Endothelial cell of umbilical vein (primary cell): ENCODE measurements around the gene GADD45G. TPM values are rescaled to one million over a fixed set of nuclear protein-coding genes. Genes with fewer than 3 reads are reported as not detected.

Experiments used
- BruUV-seq: library from RNA; stranded (reverse); fragments of 400-500 nt; replicated peaks from 2 replicates; lab custom pipeline; 2021; lab: Mats Ljungman, UMichigan
- CTCF ChIA-PET: fragments of 300-600, 350-600 bp; sonication (Branson Sonifier 250); formaldehyde crosslinking; loops from one replicate; lab custom pipeline; 2021; ENCODE audit warnings: antibody characterized with exemption, inconsistent platforms; lab: Charles Lee
- POLR2A ChIA-PET: fragments of 300-600, 350-600 bp; sonication (Branson Sonifier 250); formaldehyde crosslinking; loops from one replicate; lab custom pipeline; 2021; ENCODE audit warnings: antibody characterized with exemption, inconsistent platforms; lab: Charles Lee
- DNase-seq: peaks from one replicate; pipeline ENCODE4 v3.0.0-alpha.2; 2011; ENCODE audit warnings: low read depth, low spot score
- FAIRE-seq: peaks from 2 replicates; lab custom pipeline; 2011; peaks lifted over from hg19 to GRCh38; lab: Jason Lieb, UNC
- H2AFZ ChIP-seq: 2 replicates; pipeline ENCODE4 v1.6.0; 2012; ENCODE audit warnings: low read depth, low read length, control low read depth, inconsistent platforms
- H3K27ac ChIP-seq: 2 replicates; pipeline ENCODE4 v1.5.1; 2011; ENCODE audit warnings: low read depth, mild to moderate bottlenecking, control low read depth, low read length, moderate library complexity; ENCODE audit not compliant: insufficient read depth
- H3K27me3 ChIP-seq, 2 experiments: 2 replicates each; pipeline versions ENCODE4 v1.6.0 to v1.6.1; 2011; ENCODE audit warnings: low read length in 2 of 2, mixed read lengths in 1 of 2; ENCODE audit not compliant: control insufficient read depth in 2 of 2, insufficient read depth in 2 of 2
- H3K36me3 ChIP-seq, 2 experiments: 2 replicates in 1 of 2; 3 replicates in 1 of 2; pipeline ENCODE4 v1.5.1; 2011; ENCODE audit warnings: low read length in 2 of 2, mild to moderate bottlenecking in 1 of 2, moderate library complexity in 1 of 2; ENCODE audit not compliant: control insufficient read depth in 2 of 2, insufficient read depth in 2 of 2; ENCODE audit errors: extremely low read depth in 1 of 2
- H3K4me1 ChIP-seq: 3 replicates; pipeline ENCODE4 v1.5.1; 2011; ENCODE audit warnings: mild to moderate bottlenecking, low read length; ENCODE audit not compliant: control insufficient read depth, insufficient read depth; ENCODE audit errors: extremely low read depth
- H3K4me2 ChIP-seq: 2 replicates; pipeline ENCODE4 v1.6.1; 2011; ENCODE audit warnings: low read length, control low read depth, mixed read lengths; ENCODE audit not compliant: insufficient read depth
- H3K4me3 ChIP-seq, 3 experiments: fragments of 200-600 bp in 1 of 3; sonication (generic), shearing (Covaris generic) in 1 of 3; replicated peaks in 1 of 3; 2 replicates each; pipeline ENCODE4 v1.5.1; 2011 to 2016; ENCODE audit warnings: control low read depth in 3 of 3, low read length in 3 of 3, mild to moderate bottlenecking in 2 of 3, inconsistent platforms in 1 of 3, low read depth in 1 of 3, moderate library complexity in 1 of 3; ENCODE audit not compliant: insufficient read depth in 1 of 3
- H3K79me2 ChIP-seq: 2 replicates; pipeline ENCODE4 v1.6.0; 2012; ENCODE audit warnings: low read length, inconsistent platforms; ENCODE audit not compliant: control insufficient read depth, insufficient read depth
- H3K9ac ChIP-seq: replicated peaks from 2 replicates; pipeline ENCODE3; 2011; ENCODE audit warnings: low read length, control low read depth; ENCODE audit not compliant: insufficient read depth; ENCODE audit errors: extremely low read depth
- H3K9me1 ChIP-seq: replicated peaks from 3 replicates; pipeline ENCODE4 v1.6.0; 2011; ENCODE audit warnings: mild to moderate bottlenecking, low read length; ENCODE audit not compliant: control insufficient read depth, insufficient read depth; ENCODE audit errors: extremely low read depth
- H3K9me3 ChIP-seq: replicated peaks from 2 replicates; pipeline ENCODE4 v1.5.1; 2012; ENCODE audit warnings: low read length, inconsistent platforms; ENCODE audit not compliant: control insufficient read depth, insufficient read depth
- H4K20me1 ChIP-seq: replicated peaks from 2 replicates; pipeline ENCODE3; 2011; ENCODE audit warnings: mild to moderate bottlenecking, low read length; ENCODE audit not compliant: control insufficient read depth, insufficient read depth; ENCODE audit errors: extremely low read depth
- CTCF ChIP-seq, 2 donors: IDR thresholded peaks; 1 replicate in 1 of 2; 2 replicates in 1 of 2; pipeline ENCODE4 v1.5.1; 2011; ENCODE audit warnings: low read length in 2 of 2, mild to moderate bottlenecking in 2 of 2, moderate library complexity in 2 of 2, control low read depth in 1 of 2, inconsistent platforms in 1 of 2, low read depth in 1 of 2; ENCODE audit not compliant: insufficient read depth in 1 of 2; ENCODE audit errors: extremely low read depth in 1 of 2
- EZH2 ChIP-seq: IDR thresholded peaks from 2 replicates; pipeline ENCODE4 v1.6.1; 2012; ENCODE audit warnings: borderline replicate concordance, low read depth, mild to moderate bottlenecking, moderate library complexity, low read length, inconsistent platforms; ENCODE audit not compliant: severe bottlenecking
- FOS ChIP-seq: IDR thresholded peaks from 2 replicates; pipeline ENCODE4 v1.6.1; 2011; ENCODE audit warnings: mild to moderate bottlenecking, low read length, moderate library complexity, borderline replicate concordance; ENCODE audit not compliant: insufficient read depth
- GATA2 ChIP-seq: IDR thresholded peaks from 2 replicates; pipeline ENCODE4 v1.7.0; 2011; ENCODE audit warnings: low read depth, mild to moderate bottlenecking, moderate library complexity, mixed read lengths, low read length; ENCODE audit not compliant: insufficient read length, insufficient read depth
- JUN ChIP-seq: IDR thresholded peaks from 2 replicates; pipeline ENCODE4 v1.6.1; 2011; ENCODE audit warnings: borderline replicate concordance, low read depth; ENCODE audit not compliant: insufficient read length, insufficient read depth
- MAX ChIP-seq: IDR thresholded peaks from 2 replicates; pipeline ENCODE4 v1.6.1; 2011; ENCODE audit not compliant: insufficient read depth, insufficient read length
- MYC ChIP-seq: IDR thresholded peaks from one replicate; pipeline ENCODE4 v1.6.1; 2011; ENCODE audit warnings: mild to moderate bottlenecking, low read depth, low read length
- POLR2A ChIP-seq: IDR thresholded peaks from 2 replicates; pipeline ENCODE4 v1.6.1; 2012; ENCODE audit warnings: low read depth, mild to moderate bottlenecking, control low read depth, low read length
- POLR2AphosphoS5 ChIP-seq: IDR thresholded peaks from 2 replicates; pipeline ENCODE4 v1.6.1; 2012; ENCODE audit warnings: low read depth, mild to moderate bottlenecking, control low read depth, low read length, moderate library complexity; ENCODE audit not compliant: insufficient read depth
- dilution Hi-C: fragments of 300-500 bp; cut with MboI; formaldehyde crosslinking; loops from one replicate; pipeline ENCODE4 v1.15.0; 2019; ENCODE audit warnings: low sequenced_read_pairs; ENCODE audit not compliant: extremely low pct_ligation_motif_present
- intact Hi-C: fragments of 100-400 bp; cut with micrococcal nuclease; formaldehyde crosslinking; loops from one replicate; pipeline ENCODE4 v1.10.0; 2022
- polyA plus RNA-seq, 4 experiments: library from polyadenylated mRNA; depleted of rRNA in 3 of 4; stranded (reverse) in 3 of 4; unstranded in 1 of 4; fragments of >200 nt; gene quantifications; 2 replicates each; pipeline versions ENCODE4 v1.2.1 to v1.2.3, GENCODE V29; 2011 to 2012; ENCODE audit warnings: missing spikeins in 1 of 4
- total RNA-seq: library from RNA; stranded (reverse); gene quantifications from 2 replicates; pipeline ENCODE4 v1.2.3, GENCODE V29; 2021

GADD45G gene
- total and polyA plus RNA-seq, 2 donors (not counting 3 experiments of a cell fraction or from before 2014, with no cell fraction given) = 0.44 to 0.64 TPM

GRCh38 chr9:89633404-89633803, 28.6 kb downstream of the GADD45G start:
- DNase-seq (no peak), FAIRE-seq (no peak)
- no peak overlapping the region for H3K4me3 ChIP-seq
- TF ChIP-seq POLR2AphosphoS5 = no peak
- no peak for TF ChIP-seq MAX
- TF ChIP-seq EZH2 = no peak
- TF ChIP-seq MYC = no peak
- no peak for TF ChIP-seq CTCF (IDR thresholded peaks at IDR 0.05; ENCODE audit: extremely low read depth in 1 of 2, insufficient read depth in 1 of 2, low read depth in 1 of 2, low read length in 2 of 2)
- TF ChIP-seq FOS = no peak
- TF ChIP-seq POLR2A = no peak
- no peak for TF ChIP-seq GATA2
- TF ChIP-seq JUN = no peak
- CTCF ChIA-PET = interaction anchor here (1.3 kb wide), 1 partner anchor 35 kb away, joined by 4 read pairs; no protein-coding TSS in a partner anchor
- H3K9me3 ChIP-seq = no peaks in the 10 kb centered on the region
- no peaks in the 10 kb centered on the region for H3K4me1 ChIP-seq
- H3K9me1 ChIP-seq = no peaks in the 10 kb centered on the region
- no TSS peak for BruUV-seq
- POLR2A ChIA-PET = no interaction called here
- H3K27ac ChIP-seq = no peak overlapping the region
- no peak overlapping the region for H3K9ac ChIP-seq
- no peaks in the 10 kb centered on the region for H3K79me2 ChIP-seq
- H3K36me3 ChIP-seq = no peaks in the 10 kb centered on the region
- H2AFZ ChIP-seq = no peak overlapping the region
- H4K20me1 ChIP-seq = no peaks in the 10 kb centered on the region
- H3K27me3 ChIP-seq = no peaks in the 10 kb centered on the region
- intact Hi-C loops (no loop called here), dilution Hi-C loops (no loop called here)
- H3K4me2 ChIP-seq = no peak overlapping the region
